ENCODE results near the gene NAB1.

NAB1 gene

GRCh38 chr2:190678444-190679162 is 29.7 kb downstream of the NAB1 start:
- no peak for TF ChIP-seq CTCF (IDR thresholded peaks at IDR 0.05; ENCODE audit: control extremely low read depth, extremely low read depth, low read depth, missing control alignments)
- DNase-seq (ENCODE audit: extremely low spot score), result peak; percentile 50
- ChIA-PET POLR2A (interaction anchor here (0.5 to 2.5 kb wide), 9 partner anchors 11 to 203 kb away, joined by 3 to 14 read pairs (median 4); partner anchors contain the start of gene GLS), CTCF (interaction anchor here (0.7 to 8.8 kb wide), 18 partner anchors 12 to 334 kb away, joined by 3 to 111 read pairs (median 6); no protein-coding TSS in a partner anchor)

GRCh38 chr2:190679391-190679790 is 30.5 kb downstream of the NAB1 start:
- ChIA-PET CTCF (interaction anchor here (0.9 to 8.8 kb wide), 30 partner anchors 12 to 335 kb away, joined by 3 to 111 read pairs (median 4); partner anchors contain the start of gene NEMP2), POLR2A (interaction anchor here (0.5 to 2.5 kb wide), 13 partner anchors 10 to 202 kb away, joined by 3 to 14 read pairs (median 3); partner anchors contain the start of gene GLS)
- DNase-seq (ENCODE audit: extremely low spot score), result no peak
- TF ChIP-seq CTCF (IDR thresholded peaks at IDR 0.05; ENCODE audit: control extremely low read depth, extremely low read depth, low read depth, missing control alignments), result no peak

- ChIA-PET POLR2A (interaction anchor here (0.7 to 2.5 kb wide), 10 partner anchors 10 to 201 kb away, joined by 3 to 14 read pairs (median 4); partner anchors contain the start of gene GLS), CTCF (interaction anchor here (0.6 to 8.8 kb wide), 35 partner anchors 11 to 298 kb away, joined by 3 to 111 read pairs (median 4); partner anchors contain the start of gene NEMP2)
- DNase-seq (ENCODE audit: extremely low spot score), result peak; percentile 49
- TF ChIP-seq CTCF (IDR thresholded peaks at IDR 0.05; ENCODE audit: control extremely low read depth, extremely low read depth, low read depth, missing control alignments), result peak; percentile 84
These were observed 31.1 kb downstream of the NAB1 start for GRCh38 chr2:190679813-190680591.

- ChIA-PET CTCF (interaction anchor here (1.0 to 8.8 kb wide), 6 partner anchors 9 to 300 kb away, joined by 3 to 111 read pairs (median 16); no protein-coding TSS in a partner anchor), POLR2A (no interaction called here)
- TF ChIP-seq CTCF (IDR thresholded peaks at IDR 0.05; ENCODE audit: control extremely low read depth, extremely low read depth, low read depth, missing control alignments), result no peak
- DNase-seq (ENCODE audit: extremely low spot score), result no peak
These were observed 33.3 kb downstream of the NAB1 start for GRCh38 chr2:190682168-190682567.

GRCh38 chr2:190683802-190684201 is 34.9 kb downstream of the NAB1 start:
- ChIA-PET CTCF (interaction anchor here (1.0 to 8.8 kb wide), 5 partner anchors 7 to 58 kb away, joined by 3 to 111 read pairs (median 6); no protein-coding TSS in a partner anchor), POLR2A (no interaction called here)
- no peak for DNase-seq (ENCODE audit: extremely low spot score)
- no peak for TF ChIP-seq CTCF (IDR thresholded peaks at IDR 0.05; ENCODE audit: control extremely low read depth, extremely low read depth, low read depth, missing control alignments)

- ChIA-PET CTCF (interaction anchor here (0.8 to 1.1 kb wide), 2 partner anchors 21 to 34 kb away, joined by 3 read pairs; no protein-coding TSS in a partner anchor), POLR2A (no interaction called here)
- no peak for DNase-seq (ENCODE audit: extremely low spot score)
These were observed 36.0 kb downstream of the NAB1 start for GRCh38 chr2:190684931-190685330.

More at GRCh38 chr2:190684931-190685330, 36.0 kb downstream of the NAB1 start:
- no peak for TF ChIP-seq CTCF (IDR thresholded peaks at IDR 0.05; ENCODE audit: control extremely low read depth, extremely low read depth, low read depth, missing control alignments)
